ENCODE data around the gene SLC1A7.

The SLC1A7 gene

DNA sequence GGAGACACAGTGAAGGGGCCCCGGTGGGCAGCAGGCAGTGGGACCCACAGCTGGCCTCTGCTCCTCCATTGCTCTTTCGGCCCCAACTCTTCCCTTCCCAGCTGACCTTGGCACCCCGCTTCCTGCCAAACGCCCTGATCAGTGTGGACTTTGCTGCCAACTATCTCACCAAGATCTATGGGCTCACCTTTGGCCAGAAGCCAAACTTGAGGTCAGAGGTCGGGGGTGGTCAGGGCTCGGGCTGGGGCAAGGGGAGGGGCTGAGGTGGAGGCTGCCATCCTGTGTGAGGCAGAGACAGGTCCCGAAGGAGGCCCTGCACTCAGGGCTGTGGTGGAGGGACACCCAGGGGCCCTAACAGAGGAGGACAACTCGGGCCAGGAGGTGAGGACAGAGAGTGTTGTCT, 66.7 kb downstream of the SLC1A7 start:
- no peak for DNase-seq (ENCODE audit: low read depth in 2 of 2)

DNA sequence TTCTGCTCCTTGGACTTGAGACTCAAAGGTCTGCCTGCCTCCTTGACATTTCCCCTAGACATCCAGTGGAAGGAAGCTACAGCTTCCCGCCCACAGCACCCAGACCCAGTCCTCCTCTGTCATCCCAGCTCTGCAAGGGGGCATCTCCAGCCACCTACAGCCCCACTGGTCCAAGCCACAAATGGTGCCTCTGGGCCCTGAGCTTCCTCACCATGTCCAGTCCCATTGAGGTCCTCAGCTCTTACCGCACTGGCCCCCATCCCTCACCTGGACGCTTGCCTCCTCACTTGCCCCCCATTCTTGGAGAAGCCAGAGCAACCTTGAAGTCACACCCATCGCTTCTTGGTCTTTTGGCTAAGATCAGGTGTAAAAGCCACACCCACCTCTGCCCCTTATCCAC, 67.2 kb downstream of the SLC1A7 start:
- DNase-seq (ENCODE audit: low read depth in 2 of 2): no peak

DNA sequence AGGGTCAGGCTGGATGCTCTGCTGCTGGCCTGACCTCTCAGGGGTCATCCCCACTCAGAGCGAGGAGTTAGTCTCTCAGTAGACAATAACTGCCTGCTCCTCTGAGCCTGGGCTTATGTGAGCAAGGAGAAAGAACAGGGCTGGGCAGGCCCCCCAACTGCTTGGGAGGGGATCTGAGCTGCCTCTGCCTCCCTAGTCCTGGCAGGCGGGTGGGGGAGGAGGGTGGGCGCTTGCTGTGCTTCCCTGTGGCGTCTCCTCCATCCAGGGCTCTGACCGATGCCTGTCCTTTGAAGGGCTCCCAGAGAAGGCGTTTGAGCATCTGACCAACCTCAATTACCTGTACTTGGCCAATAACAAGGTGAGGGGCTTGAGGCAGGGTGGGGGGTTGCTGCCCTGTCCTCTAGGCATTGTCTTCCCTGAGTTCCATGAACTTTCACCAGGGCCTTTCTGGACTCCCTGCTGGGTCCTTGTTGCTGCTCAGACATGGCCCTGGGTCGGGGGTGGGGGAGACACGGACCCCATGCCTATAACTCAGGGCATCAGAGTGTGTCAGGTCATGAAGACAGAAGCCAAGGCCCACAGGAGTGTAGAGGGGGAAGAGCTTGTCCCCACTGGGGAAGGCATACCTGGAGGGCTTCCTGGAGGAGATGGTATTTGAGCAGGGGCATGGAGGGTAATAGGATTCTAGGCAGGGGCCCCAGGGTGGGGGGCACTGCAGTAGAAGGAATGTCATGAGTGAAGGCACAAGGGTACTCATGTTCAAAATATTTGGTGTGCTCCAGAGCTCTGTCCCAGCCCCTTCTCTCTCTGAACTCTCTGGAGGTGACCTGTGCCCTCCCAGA, 67.9 kb downstream of the SLC1A7 start:
- no peak for DNase-seq (ENCODE audit: low read depth in 2 of 2)

DNA sequence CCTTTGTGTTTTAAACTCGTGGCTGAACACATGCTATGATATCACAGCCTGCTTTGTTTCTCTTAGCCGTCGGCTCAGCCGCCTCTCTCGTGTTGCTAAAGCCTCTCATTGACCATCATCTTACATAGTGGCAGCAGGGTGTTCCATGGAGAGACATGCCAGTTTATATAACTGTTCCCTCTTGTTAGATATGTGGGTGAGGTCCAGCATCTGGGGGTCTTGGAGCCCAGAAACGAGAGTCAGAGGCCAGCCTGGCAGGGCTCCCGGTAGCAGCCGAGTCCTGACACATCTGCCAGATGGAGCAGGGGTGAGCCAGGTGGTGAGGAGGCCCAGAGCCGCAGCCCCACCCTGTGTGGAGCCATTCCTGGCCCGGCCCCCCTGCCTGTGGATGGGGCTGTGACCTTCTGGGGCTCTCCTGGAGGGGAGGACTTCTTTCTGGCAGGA, 68.5 kb downstream of the SLC1A7 start:
- DNase-seq (ENCODE audit: low read depth in 2 of 2): no peak

DNA sequence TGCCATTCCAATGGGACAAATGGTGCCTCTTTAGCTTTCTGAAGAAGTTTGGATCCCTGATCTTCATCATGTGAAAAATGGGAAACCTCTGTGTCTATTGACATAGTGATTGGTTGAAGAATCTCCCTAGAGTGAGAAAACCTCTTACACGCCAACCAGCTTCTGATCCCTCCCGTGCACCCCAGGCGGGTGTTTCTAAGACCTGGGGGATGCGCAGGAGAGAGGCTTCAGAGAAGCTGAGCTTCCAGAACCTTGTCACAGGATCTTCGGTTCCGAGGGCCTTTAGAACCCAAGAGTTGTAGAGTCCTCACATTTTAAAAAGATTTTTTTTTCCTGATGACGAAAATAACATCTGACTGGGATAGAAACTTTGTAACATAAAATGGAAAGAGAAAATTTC, 69.2 kb downstream of the SLC1A7 start:
- DNase-seq (ENCODE audit: low read depth in 2 of 2): no peak

DNA sequence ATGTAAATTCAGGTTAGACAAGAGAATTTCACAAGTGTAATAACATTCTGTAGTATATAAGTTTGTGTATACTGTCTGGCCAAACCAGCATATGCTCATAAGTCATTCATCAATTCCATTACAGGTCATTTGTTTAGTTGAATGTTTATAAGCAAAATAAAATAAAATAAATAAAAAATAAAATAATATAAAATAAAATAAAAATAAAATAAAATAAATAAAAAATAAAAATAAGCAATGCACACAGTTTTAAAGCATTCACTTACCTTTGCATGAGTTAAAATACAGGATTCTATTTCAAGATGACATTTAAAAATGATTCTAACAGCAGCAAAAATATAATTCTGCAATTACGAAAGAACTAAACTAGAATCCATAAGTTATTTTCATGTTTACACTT, 70.5 kb downstream of the SLC1A7 start:
- DNase-seq (ENCODE audit: low read depth in 2 of 2): no peak

DNA sequence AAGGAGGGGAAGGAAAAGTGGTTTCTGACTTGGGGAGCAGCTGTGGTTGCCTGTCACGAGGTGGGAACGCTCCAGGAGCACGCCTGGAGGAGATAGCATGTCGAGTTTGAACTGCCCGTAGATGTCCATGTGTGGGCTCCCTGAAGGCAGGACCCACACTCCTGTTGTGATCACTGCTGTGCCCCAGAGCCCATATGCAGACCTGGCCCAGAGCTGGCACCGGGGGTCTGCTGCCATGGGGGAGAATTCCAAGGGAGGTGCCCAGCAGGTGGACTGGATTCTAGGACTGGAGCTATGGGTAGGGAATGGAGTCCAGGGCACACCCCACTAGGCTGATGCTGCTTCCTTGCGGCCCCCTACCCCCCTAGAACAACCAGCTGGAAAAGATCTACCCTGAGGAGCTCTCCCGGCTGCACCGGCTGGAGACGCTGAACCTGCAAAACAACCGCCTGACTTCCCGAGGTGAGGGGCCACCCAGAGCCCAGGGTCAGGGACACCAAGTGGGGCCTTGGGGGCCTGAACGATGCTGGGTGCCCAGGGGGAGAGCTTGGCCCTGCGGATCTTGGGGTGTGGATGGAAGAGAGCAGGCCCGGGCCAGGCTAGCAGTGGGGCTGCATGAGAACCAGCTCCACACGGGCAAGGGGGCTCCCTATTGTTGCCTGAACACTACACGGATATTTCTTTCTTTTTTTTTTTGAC, 71.1 kb downstream of the SLC1A7 start:
- DNase-seq (ENCODE audit: low read depth in 2 of 2): no peak

DNA sequence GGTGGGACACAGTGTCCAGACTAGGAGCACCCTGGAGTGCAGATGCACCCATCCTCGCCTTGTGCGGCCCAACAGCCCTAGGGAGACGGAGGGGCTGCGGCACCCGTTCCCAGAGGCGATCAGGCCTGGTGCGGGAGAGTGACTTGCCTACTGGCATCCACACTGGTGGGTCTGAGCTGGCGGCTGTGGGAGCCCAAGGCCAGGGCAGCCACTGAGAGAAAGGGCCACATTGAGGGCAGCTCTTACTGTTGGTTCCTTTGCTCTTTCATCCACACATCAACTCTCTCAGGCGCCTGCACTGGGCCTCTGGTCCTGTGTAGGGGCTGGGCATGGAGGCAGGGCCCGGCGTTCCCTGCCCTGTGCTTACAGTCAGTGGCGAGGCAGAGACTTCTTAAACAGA, 71.8 kb downstream of the SLC1A7 start:
- DNase-seq (ENCODE audit: low read depth in 2 of 2): no peak

DNA sequence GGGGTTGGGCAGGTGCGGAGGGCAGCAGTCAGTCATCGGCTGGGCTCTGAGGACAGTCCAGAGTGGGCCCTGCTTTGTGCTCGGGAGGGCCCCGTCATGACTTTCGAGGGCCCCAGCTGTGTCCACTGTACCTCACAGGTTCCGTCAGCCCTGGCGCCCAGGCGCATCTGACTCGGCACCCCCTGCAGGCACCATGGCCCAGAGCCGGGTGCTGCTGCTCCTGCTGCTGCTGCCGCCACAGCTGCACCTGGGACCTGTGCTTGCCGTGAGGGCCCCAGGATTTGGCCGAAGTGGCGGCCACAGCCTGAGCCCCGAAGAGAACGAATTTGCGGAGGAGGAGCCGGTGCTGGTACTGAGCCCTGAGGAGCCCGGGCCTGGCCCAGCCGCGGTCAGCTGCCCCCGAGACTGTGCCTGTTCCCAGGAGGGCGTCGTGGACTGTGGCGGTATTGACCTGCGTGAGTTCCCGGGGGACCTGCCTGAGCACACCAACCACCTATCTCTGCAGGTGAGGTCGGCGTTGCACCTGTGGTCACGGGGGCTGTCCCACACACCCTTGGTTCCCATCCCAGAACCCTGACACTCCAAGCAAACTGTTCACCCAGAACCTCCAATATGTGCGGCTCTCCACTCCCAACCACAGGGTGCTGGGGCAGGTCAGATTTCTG, 72.6 kb downstream of the SLC1A7 start:
- no peak for DNase-seq (ENCODE audit: low read depth in 2 of 2)

DNA sequence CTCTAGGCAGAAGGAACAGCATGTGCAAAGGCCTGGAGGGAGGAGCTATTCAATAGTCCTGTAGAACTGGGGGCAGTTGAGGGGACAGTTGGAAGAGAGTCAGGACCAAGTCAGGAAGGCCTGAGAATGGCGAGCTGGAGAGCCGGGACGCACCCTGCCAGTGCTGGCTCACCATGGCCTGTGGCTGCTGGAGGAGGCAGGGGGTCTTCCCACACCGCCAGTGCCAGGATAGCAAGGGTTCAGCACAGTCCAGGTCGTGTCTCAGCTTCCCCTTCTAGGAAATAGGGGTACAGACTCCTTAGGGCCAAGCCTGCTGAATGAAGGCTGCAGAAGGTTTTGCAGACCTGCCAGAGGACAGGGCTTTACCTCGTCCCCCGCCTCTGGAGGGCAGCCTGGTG, 73.2 kb downstream of the SLC1A7 start:
- no peak for DNase-seq (ENCODE audit: low read depth in 2 of 2)

DNA sequence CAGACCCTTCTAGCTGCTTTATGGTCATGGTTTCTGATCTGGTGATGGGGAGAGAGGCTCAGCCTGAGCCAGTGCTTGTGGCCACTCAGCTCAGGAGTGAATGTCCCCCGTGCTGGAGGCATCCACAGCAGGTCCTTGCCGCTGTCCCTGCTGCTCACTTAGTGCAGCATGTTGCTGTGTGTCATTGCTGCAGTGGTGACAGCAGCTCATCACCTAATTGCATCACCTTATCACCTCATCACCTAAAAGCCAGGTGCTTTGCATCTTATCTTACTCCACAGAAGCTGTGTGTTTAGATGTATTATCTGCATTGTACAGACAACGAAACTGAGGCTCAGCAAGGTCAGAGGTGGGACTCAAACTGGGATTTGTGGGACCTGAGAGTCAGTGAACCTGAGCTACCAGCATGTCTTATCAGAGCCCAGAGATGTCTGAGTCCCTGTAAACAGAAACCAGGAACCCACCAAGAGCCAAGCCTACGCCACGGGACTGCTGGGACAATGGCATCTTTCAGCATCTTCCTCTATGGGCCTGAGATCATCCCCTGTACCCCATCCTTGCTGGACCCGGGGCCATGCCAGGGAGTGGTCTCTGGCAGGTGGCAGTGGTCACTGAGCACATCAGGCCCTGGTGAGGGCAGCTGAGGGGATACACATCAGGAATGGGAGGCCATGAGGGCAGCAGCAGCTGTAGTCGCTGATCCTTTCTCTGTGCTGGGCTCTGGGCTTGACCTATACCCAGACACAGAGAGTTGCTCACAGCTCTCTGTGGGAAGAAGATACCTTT, 73.9 kb downstream of the SLC1A7 start:
- no peak for DNase-seq (ENCODE audit: low read depth in 2 of 2)

DNA sequence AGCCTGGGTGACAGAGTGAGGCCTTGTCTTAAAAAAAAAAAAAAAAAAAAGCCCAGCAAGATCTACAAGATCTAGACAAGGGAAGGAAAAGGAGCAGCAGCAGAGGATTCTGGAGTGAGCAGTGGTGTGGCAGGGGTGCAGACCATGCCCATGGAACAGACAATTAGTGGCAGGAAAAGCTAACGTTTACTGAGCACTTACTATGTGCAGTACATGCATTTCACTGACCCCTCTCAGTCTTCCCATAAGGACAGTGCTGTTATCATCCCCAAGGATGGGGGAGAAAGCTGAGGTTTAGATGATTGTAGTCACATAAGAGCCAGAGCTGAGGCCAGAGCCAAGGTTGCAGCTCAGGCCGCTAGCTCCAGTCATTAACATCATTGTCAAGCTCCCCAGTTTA, 74.6 kb downstream of the SLC1A7 start:
- DNase-seq (ENCODE audit: low read depth in 2 of 2): no peak

DNA sequence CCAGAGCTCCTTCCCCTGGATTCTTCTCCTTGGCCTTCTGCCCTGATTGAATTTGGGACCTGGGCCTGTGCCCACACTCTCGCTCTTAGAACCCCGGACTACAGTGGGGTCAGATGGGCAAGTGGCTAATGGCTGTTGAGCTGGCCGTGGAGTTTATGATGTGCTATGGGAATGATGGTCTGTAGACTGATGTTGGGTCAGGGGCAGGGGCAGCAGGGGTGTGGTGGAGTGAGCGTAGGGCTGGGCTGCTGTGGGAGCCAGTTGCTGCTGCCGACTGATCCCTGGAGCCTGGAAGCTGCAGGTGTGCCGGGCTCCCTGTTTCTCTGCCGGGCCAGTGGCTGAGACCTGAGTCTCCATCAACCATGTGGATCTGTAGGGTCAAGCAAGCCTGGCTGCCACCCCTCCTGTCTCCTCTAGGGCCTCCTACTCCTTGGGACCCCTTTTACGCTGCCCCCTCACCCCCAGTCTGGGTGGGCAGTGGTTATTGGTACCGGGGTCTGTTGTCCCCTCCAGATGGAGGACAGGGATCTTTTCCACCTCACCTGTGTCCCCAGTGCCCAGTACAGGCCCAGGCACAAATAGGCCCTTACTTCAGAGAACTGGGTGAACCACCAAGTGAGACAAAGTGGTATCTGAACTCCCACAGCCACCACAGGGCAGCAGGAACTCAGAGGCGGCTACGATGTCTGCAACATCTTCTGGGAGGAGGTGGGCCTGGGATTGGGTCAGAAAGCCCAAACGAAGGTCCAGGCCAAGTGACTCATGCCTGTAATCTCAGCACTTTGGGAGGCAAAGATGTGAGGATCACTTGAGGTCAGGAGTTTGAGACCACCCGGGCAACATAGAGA, 75.3 kb downstream of the SLC1A7 start:
- DNase-seq (ENCODE audit: low read depth in 2 of 2): no peak

DNA sequence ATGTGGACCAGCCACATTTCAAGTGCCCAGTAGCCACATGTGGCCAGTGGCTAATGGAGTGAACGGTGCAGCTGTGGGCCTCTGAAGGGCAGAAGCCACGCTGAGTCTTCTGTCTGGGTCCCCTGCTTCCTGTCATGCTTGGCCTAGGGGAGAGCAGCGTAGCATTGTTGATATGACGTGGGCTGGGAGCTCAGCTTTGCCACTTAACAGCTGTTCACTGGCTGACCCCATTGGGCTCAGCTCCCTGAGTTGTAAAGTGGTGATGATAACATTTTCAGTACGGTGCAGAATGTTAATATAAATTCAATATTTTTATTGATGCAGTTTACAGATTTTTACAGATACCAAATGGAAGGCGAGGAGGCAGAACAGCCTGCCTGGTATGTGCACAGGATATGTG, 76.0 kb downstream of the SLC1A7 start:
- no peak for DNase-seq (ENCODE audit: low read depth in 2 of 2)

DNA sequence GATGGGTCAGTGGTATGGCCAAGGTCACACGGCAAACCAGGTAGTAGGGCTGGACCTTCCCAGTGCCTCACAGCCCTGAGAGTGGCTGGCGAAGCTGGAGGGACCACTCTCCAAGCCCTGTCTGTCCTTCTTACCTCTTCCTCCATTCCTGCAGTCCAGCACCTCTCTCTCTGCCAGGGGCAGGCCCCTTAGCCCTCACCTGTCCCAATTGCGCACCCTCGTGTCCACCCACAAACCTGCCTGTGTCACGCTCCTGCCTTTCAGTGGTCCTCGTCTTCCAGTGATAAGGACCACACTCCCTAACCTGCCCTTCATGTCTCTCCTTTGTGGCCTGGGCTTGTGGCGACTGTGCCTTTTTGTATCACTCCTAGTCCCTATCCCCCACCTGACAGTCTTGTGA, 77.0 kb downstream of the SLC1A7 start:
- no peak for DNase-seq (ENCODE audit: low read depth in 2 of 2)

DNA sequence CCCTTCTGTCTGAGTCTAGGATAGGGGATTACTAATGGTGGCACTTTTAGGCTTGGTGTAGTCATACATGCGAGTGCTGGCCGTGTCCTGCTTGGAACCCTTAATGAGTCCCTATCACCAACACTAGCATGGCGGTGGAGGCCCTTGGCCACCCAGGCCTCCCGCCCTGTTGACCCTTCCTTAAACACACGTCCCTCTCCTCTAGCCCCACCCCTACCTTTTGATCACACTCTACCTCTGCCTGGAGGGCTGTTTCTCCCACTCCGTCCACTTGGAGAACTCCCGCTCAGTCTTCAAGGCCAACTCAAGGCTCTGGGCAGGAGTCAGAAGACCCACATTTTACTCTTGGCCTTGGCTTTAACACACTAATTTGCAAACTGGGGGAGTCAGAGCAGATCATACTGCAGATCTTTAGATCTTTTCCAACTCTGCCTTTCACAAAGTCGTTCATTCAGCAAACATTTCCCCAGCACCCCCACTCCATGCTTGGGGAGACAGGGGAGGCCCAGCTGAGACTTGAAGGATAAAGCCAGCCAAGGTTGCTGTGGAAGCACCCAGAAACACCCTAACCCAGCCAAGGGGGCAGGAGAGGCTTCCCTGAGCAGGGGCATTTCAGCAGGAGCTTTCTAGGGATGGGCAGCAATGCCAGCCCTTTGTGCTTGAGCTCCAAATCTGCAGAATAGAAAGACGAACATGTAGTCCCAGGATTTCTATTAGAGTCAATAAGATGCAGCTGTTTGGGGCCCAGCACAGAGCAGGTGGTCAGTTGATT, 78.5 kb downstream of the SLC1A7 start:
- DNase-seq (ENCODE audit: low read depth in 2 of 2): no peak

DNA sequence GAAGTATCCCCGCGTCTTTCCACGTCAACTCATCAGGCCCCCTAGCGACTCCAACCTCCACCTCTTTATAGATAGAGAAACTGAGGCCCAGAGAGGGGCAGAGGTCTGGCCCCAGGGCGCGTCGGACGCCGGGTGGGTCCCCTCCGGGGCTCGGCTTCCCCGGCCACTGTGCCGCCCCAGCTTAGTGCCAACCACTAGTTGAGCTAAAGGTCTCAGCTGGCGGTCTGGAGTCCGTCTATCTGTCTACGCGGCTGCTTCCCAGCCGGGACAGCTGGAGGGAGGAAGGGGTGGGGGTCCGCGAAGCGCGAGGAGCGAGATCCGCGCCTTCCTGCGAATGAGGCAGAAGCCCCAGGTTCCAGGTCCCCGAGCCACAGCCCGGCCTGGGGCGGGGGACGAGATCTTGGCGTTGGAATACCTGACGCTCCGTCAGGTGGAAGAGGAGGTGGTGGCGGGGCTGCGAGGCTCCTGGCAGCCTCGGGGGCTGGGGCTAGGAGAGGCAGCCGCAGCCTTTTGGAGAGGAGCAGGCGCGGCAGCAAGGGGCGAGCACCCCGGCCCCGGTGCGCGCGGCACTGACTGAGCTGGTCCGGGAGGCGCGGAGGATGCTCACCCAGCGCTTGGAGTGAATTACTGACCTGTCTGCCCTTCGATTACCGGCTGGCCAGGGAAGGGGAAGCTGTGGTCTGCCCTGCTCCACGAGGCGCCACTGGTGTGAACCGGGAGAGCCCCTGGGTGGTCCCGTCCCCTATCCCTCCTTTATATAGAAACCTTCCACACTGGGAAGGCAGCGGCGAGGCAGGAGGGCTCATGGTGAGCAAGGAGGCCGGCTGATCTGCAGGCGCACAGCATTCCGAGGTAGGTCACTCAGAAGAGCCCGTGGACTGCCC, 79.5 kb downstream of the SLC1A7 start:
- no peak for DNase-seq (ENCODE audit: low read depth in 2 of 2)

DNA sequence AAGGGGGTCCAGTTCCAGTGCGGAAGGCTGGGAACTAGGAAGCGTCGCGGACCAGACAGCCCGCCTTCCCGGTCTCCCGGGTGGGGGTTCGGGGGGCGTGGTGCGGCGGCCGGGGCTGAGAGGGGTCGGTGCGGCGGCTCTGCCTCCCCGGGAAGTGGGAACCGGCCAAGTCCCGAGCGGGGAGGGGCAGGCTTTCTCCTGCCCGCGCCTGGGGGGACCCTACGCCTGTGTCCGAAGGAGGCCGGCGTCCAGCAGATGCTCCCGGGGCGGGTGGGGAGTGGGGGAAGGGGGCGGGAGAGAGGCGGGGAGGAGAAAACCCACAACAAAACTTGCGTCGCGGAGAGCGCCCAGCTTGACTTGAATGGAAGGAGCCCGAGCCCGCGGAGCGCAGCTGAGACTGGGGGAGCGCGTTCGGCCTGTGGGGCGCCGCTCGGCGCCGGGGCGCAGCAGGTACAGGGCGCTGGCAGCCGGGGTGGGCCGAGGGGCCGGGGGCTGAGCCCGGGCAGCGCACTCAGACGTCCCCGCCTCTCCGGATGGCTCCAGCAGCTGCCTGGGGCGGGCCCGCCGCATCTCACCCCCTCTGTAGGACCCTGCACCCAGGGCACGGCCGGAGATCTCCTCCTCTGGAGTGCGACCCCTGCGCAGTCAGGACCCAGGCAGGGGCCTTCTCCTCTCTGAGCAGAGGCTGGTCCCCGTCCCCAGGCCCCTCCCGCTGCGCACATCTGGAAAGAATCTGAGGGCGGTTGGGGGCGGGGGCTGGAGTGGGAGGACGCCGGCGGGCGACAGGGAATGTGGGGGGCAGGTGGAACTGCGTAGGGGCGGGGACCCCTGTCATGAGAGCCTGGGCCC, 80.4 kb downstream of the SLC1A7 start, which contains the start of gene PODN:
TSS of gene PODN (plus strand) at position 355 of the 849 bp plus-strand sequence. CDS start 7,643 bp downstream, outside the sequence.
- peak in 1 of 2 donors; percentile 8 for DNase-seq (ENCODE audit: low read depth in 2 of 2)

All from stimulated activated CD4-positive, alpha-beta T cell treated with anti-CD3 and anti-CD28 coated beads, Interleukin-4, amount 100 ng/mL, for 48 hours (primary cell).